HepG2 (cell line): ENCODE results near the gene DDTL. TPM values are rescaled to one million over a fixed set of nuclear protein-coding genes. Genes with fewer than 3 reads are reported as not detected.

ENCODE experiments used
- CHD4 ChIP-seq: fragments of 200-600 bp; sonication (generic); IDR thresholded peaks from 2 replicates; pipeline ENCODE4 v1.7.0; 2017; ENCODE audit warnings: mild to moderate bottlenecking, low read length, borderline replicate concordance
- DNMT1 ChIP-seq: sonication (generic); formaldehyde crosslinking; IDR thresholded peaks from 2 replicates; pipeline ENCODE4 v1.5.1; 2020; ENCODE audit warnings: mild to moderate bottlenecking, missing genetic modification reagents
- E2F1 ChIP-seq: sonication (generic); formaldehyde crosslinking; IDR thresholded peaks from 2 replicates; pipeline ENCODE4 v1.5.0; 2020; ENCODE audit warnings: missing genetic modification reagents
- E2F2 ChIP-seq: sonication (generic); formaldehyde crosslinking; IDR thresholded peaks from 2 replicates; pipeline ENCODE4 v1.4.0; 2020; ENCODE audit warnings: missing genetic modification reagents, borderline replicate concordance
- FOXA3 ChIP-seq: IDR thresholded peaks from 2 replicates; pipeline ENCODE4 v1.6.1; 2016; ENCODE audit warnings: missing genetic modification reagents, missing compliant biosample characterization
- HDAC6 ChIP-seq: fragments of 200-600 bp; sonication (generic); IDR thresholded peaks from 2 replicates; pipeline ENCODE4 v1.7.0; 2017; ENCODE audit warnings: mild to moderate bottlenecking, antibody characterized with exemption, low read length, low read depth
- HOXA5 ChIP-seq: sonication (generic); formaldehyde crosslinking; IDR thresholded peaks from 2 replicates; pipeline ENCODE4 v1.4.0; 2020; ENCODE audit warnings: missing genetic modification reagents
- HOXA7 ChIP-seq: sonication (generic); formaldehyde crosslinking; IDR thresholded peaks from 2 replicates; pipeline ENCODE4 v1.8.1; 2022; ENCODE audit warnings: mild to moderate bottlenecking, missing genetic modification reagents, moderate library complexity
- MAFF ChIP-seq: IDR thresholded peaks from 2 replicates; pipeline ENCODE4 v1.6.1; 2011; ENCODE audit warnings: low read depth, low read length, improper control_type of control experiment
- MTF2 ChIP-seq: sonication (generic); formaldehyde crosslinking; IDR thresholded peaks from 2 replicates; pipeline ENCODE4 v1.5.0; 2020; ENCODE audit warnings: missing genetic modification reagents, borderline replicate concordance
- NFAT5 ChIP-seq: sonication (generic); formaldehyde crosslinking; IDR thresholded peaks from 2 replicates; pipeline ENCODE4 v1.4.0; 2020; ENCODE audit warnings: missing genetic modification reagents
- NPAS2 ChIP-seq: sonication (generic); formaldehyde crosslinking; IDR thresholded peaks from 2 replicates; pipeline ENCODE4 v1.8.0; 2022; ENCODE audit warnings: mild to moderate bottlenecking, missing genetic modification reagents, borderline replicate concordance
- RELA ChIP-seq: sonication (generic); formaldehyde crosslinking; IDR thresholded peaks from 2 replicates; pipeline ENCODE4 v1.4.0; 2020; ENCODE audit warnings: missing genetic modification reagents
- SCMH1 ChIP-seq: sonication (generic); formaldehyde crosslinking; IDR thresholded peaks from 2 replicates; pipeline ENCODE4 v1.9.0; 2021; ENCODE audit warnings: missing genetic modification reagents, mild to moderate bottlenecking, borderline replicate concordance
- SIN3A ChIP-seq: IDR thresholded peaks from 2 replicates; pipeline ENCODE4 v1.6.1; 2011; ENCODE audit warnings: low read depth, mild to moderate bottlenecking, control low read depth, low read length, borderline replicate concordance
- SMAD9 ChIP-seq: sonication (generic); formaldehyde crosslinking; IDR thresholded peaks from 2 replicates; pipeline ENCODE4 v1.5.1; 2020; ENCODE audit warnings: mild to moderate bottlenecking, missing genetic modification reagents
- SP4 ChIP-seq: sonication (generic); formaldehyde crosslinking; IDR thresholded peaks from 2 replicates; pipeline ENCODE4 v1.8.1; 2023; ENCODE audit warnings: mild to moderate bottlenecking, missing genetic modification reagents
- TCF7 ChIP-seq: sonication (generic); IDR thresholded peaks from 2 replicates; pipeline ENCODE4 v1.6.1; 2016; ENCODE audit warnings: antibody characterized with exemption, low read depth
- TCF7L2 ChIP-seq: IDR thresholded peaks from 2 replicates; pipeline ENCODE4 v1.6.1; 2011; ENCODE audit warnings: mild to moderate bottlenecking, low read depth, low read length, moderate library complexity
- THAP11 ChIP-seq: IDR thresholded peaks from 2 replicates; pipeline ENCODE4 v1.6.1; 2016; ENCODE audit warnings: missing biosample characterization, missing genetic modification reagents
- ZNF292 ChIP-seq: sonication (generic); formaldehyde crosslinking; IDR thresholded peaks from 2 replicates; pipeline ENCODE4 v1.8.1; 2022; ENCODE audit warnings: mild to moderate bottlenecking, low read depth, missing genetic modification reagents, borderline replicate concordance
- ZNF350 ChIP-seq: sonication (generic); formaldehyde crosslinking; IDR thresholded peaks from 2 replicates; pipeline ENCODE4 v1.4.0; 2020; ENCODE audit warnings: mild to moderate bottlenecking, low read depth, missing genetic modification reagents, borderline replicate concordance
- ZNF569 ChIP-seq: sonication (generic); formaldehyde crosslinking; IDR thresholded peaks from 2 replicates; pipeline ENCODE4 v1.5.0; 2020; ENCODE audit warnings: mild to moderate bottlenecking, missing genetic modification reagents, moderate library complexity, borderline replicate concordance
- polyA plus RNA-seq, 8 experiments: library from polyadenylated mRNA; depleted of rRNA in 3 of 8; stranded (reverse) in 7 of 8; unstranded in 1 of 8; fragments of >200 nt; fragmentation: Illumina TruSeq in 4 of 8; extraction: Trizol in 4 of 8; gene quantifications; 2 replicates each; pipeline versions ENCODE4 v1.2.1 to v1.2.3, GENCODE V29; 2011 to 2016; ENCODE audit warnings: low read depth in 4 of 8, missing spikeins in 1 of 8, mixed read lengths in 1 of 8; ENCODE audit not compliant: insufficient read depth in 1 of 8
- total RNA-seq, 5 experiments: library from RNA; depleted of rRNA; stranded (reverse); fragments of >200 nt; fragmentation: Illumina TruSeq; extraction: Trizol; gene quantifications; 2 replicates each; pipeline ENCODE4 v1.2.3, GENCODE V29; 2016; ENCODE audit warnings: low read depth in 1 of 5

Gene DDTL
- total and polyA plus RNA-seq, 2 of the 13 experiments (the other 11 are each of a cell fraction or from before 2014, with no cell fraction given): 0.31 TPM; not detected in 1

- TF ChIP-seq SMAD9 (CRISPR knock-in tag) (no peak), SP4 (CRISPR knock-in tag) (no peak), SCMH1 (CRISPR knock-in tag) (no peak), NFAT5 (CRISPR knock-in tag) (no peak), FOXA3 (peak; percentile 9; the same call in 1 of the 2 replicates), ZNF569 (no peak), TCF7L2 (no peak), HOXA5 (CRISPR knock-in tag) (no peak), NPAS2 (CRISPR knock-in tag) (no peak), THAP11 (CRISPR knock-in tag) (0 out of 2 replicates have a peak, but pooled peaks have one; percentile 5), HOXA7 (CRISPR knock-in tag) (no peak), MTF2 (CRISPR knock-in tag) (no peak), TCF7 (peak; percentile 40; the same call in 1 of the 2 replicates), E2F2 (CRISPR knock-in tag) (no peak), CHD4 (peak; percentile 97), DNMT1 (no peak), SIN3A (no peak; the same call in 1 of the 2 replicates), ZNF292 (CRISPR knock-in tag) (0 out of 2 replicates have a peak, but pooled peaks have one; percentile 5), MAFF (0 out of 2 replicates have a peak, but pooled peaks have one; percentile 22), RELA (CRISPR knock-in tag) (no peak), E2F1 (CRISPR knock-in tag) (no peak), ZNF350 (CRISPR knock-in tag) (no peak), HDAC6 (no peak)
These were observed 41.9 kb downstream of the DDTL start (continued) for GRCh38 chr22:24008381-24009226.
